Activated CD4-positive, alpha-beta T cell treated with anti-CD3 and anti-CD28 coated beads, Interleukin-2, amount 10 ng/mL, durations not matched to agents 7 days and 5 days (primary cell): ENCODE measurements around the gene PKIB. TPM values are rescaled to one million over a fixed set of nuclear protein-coding genes. Genes with fewer than 3 reads are reported as not detected.

Experiments used
- CTCF ChIA-PET: fragments of 350-600 bp; sonication (Branson Sonifier 250); formaldehyde crosslinking; loops from one replicate; lab custom pipeline; 2021; ENCODE audit warnings: antibody characterized with exemption; lab: Charles Lee
- POLR2A ChIA-PET: fragments of 350-600 bp; sonication (Branson Sonifier 250); formaldehyde crosslinking; loops from one replicate; lab custom pipeline; 2021; ENCODE audit warnings: antibody characterized with exemption; lab: Charles Lee
- DNase-seq: peaks from one replicate; pipeline ENCODE4 v3.0.0-alpha.2; 2020
- H3K27ac Mint-ChIP-seq: one replicate; pipeline ENCODE4 v1.8.0; 2021; ENCODE audit warnings: mild to moderate bottlenecking, moderate library complexity, mixed read lengths
- H3K27me3 Mint-ChIP-seq: one replicate; pipeline ENCODE4 v1.8.0; 2021; ENCODE audit warnings: mixed read lengths
- H3K36me3 Mint-ChIP-seq: one replicate; pipeline ENCODE4 v1.8.0; 2021; ENCODE audit warnings: low read depth, mixed read lengths
- H3K4me1 Mint-ChIP-seq: one replicate; pipeline ENCODE4 v1.8.0; 2021; ENCODE audit warnings: mixed read lengths
- H3K4me3 Mint-ChIP-seq: one replicate; pipeline ENCODE4 v1.8.0; 2021; ENCODE audit warnings: mild to moderate bottlenecking, moderate library complexity, mixed read lengths
- H3K9me3 Mint-ChIP-seq: one replicate; pipeline ENCODE4 v1.8.0; 2021; ENCODE audit warnings: mixed read lengths
- total RNA-seq, 2 experiments: library from RNA; stranded (reverse); gene quantifications; one replicate each; pipeline ENCODE4 v1.2.3, GENCODE V29; 2021

Gene PKIB
- total RNA-seq, 2 experiments from 2014 or later = 1.2 to 1.3 TPM

DNA sequence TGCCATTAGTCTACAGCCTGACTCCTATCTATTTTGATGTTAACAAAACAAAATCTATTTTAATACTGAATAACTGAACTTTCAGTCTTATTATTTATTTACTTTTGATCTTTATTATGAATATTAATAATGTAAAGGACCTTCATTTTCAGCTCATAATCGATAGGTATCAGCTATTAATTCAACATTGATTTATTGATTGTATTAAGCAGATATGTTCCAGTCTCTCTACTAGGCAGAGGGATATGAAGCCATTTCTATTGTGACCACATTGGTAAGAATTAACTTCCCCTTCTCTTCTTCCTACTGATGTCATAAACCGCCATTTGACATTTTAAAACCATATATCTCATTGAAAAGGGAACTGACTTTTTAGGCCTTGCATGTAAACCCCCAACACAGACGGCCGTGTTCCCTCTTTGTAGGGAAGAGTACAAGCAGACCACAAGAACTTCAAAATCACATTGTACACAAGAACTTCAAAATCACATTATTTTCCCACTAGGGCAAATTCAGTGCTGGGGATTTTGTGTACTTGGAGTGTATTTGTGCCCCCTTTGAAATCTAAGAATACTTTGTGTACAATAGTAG lies 99.8 kb downstream of the PKIB start:
- H3K4me3 Mint-ChIP-seq = no peak overlapping the region
- CTCF ChIA-PET = interaction anchor here (0.6 kb wide), 1 partner anchor 9 kb away, joined by 3 read pairs; no protein-coding TSS in a partner anchor
- H3K27ac Mint-ChIP-seq = no peak overlapping the region
- no peaks in the 10 kb centered on the region for H3K4me1 Mint-ChIP-seq
- peaks cover 9% of the 10 kb centered on the region for H3K27me3 Mint-ChIP-seq
- DNase-seq = no peak
- POLR2A ChIA-PET = no interaction called here
- H3K36me3 Mint-ChIP-seq = no peaks in the 10 kb centered on the region
- H3K9me3 Mint-ChIP-seq = no peaks in the 10 kb centered on the region

DNA sequence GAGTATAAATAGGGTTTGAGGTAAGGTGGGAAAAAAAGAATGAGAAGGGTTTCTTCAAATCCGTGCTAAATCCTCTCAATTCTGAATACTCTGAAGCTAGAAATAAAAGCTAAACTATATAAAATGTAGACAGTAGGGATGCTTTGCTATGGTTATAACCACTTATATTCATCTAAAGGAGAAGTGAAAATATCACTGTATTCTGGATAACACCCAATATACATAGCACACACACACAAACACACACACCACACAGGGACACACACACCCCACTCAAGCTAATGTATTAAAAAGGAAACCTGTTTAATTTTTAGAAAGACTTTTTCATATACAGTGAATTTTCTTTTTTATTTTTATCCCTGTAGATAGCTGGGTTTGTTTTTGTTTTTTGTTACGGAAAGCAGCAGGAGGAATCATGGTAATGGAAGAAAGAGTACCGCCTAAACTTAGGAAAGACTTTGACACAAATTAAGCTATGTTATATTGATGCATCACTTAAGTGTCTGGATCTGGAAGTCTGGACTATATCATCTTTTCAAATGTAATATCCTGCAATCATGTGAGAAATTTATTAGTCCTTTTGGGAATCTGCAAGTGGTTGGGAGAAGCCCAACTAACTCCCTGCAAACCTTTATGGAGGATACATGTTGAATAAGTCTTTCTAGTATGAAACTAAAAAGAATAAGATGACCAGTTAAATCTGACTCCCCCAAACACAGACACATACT lies 100.9 kb downstream of the PKIB start:
- no peaks in the 10 kb centered on the region for H3K9me3 Mint-ChIP-seq
- no peaks in the 10 kb centered on the region for H3K36me3 Mint-ChIP-seq
- H3K27ac Mint-ChIP-seq = no peak overlapping the region
- H3K4me1 Mint-ChIP-seq = no peaks in the 10 kb centered on the region
- ChIA-PET POLR2A (no interaction called here), CTCF (no interaction called here)
- DNase-seq = no peak
- peaks cover 9% of the 10 kb centered on the region for H3K27me3 Mint-ChIP-seq
- H3K4me3 Mint-ChIP-seq = no peak overlapping the region

DNA sequence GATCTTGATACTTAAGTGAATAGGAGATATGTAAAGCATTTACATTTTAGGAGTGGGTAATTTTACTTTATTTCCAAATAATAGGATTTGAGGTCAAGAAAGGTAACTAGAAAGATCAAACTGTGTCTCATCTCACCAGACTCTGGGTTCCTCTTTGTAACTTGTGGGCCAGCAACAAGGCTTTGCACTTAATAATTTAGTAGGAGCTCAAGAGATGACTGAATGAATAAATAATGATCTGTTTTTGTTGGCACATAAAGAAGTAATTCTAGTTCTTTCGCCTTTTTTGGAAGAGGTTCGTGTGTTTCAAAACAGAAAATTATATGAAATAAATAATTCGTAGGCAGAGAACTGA lies 101.9 kb downstream of the PKIB start:
- Mint-ChIP-seq H3K4me3 (no peak overlapping the region), H3K4me1 (no peaks in the 10 kb centered on the region), H3K36me3 (no peaks in the 10 kb centered on the region), H3K27ac (no peak overlapping the region), H3K9me3 (no peaks in the 10 kb centered on the region), H3K27me3 (peaks cover 7% of the 10 kb centered on the region)
- DNase-seq = no peak
- ChIA-PET CTCF (no interaction called here), POLR2A (no interaction called here)

DNA sequence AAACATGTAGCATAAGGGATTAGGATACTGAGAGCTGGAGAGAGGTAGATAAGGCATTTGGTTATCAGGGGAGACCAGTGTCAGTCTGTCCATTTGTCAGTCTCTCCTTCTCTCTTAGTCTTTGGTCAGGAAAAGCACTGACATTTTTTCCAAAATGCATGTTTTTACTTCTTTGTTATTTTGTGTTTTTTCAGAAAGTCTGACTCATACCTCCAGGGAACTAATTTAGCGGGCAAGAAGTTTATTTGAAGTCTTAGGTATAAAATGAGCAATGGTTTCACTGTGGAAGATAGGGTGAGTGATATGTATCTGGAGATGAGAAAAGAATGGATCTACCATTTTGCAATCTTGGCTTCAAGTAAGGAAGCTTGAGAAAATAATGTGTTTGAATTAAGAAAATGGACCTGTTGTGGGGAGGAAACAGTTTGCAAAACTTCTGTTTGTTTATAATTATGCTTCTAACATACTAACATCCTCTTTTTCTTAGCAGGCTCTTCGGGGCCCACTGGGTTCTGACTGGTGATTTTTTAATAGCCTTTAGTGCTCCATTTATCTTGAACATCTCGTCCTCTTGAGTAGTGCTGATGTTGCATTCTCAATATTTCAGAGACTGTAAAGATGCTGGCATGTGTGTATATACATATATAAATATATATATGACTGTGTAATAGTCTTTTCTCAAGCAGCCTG lies 102.4 kb downstream of the PKIB start:
- no peak overlapping the region for H3K27ac Mint-ChIP-seq
- no peaks in the 10 kb centered on the region for H3K36me3 Mint-ChIP-seq
- H3K27me3 Mint-ChIP-seq = peaks cover 7% of the 10 kb centered on the region

DNA sequence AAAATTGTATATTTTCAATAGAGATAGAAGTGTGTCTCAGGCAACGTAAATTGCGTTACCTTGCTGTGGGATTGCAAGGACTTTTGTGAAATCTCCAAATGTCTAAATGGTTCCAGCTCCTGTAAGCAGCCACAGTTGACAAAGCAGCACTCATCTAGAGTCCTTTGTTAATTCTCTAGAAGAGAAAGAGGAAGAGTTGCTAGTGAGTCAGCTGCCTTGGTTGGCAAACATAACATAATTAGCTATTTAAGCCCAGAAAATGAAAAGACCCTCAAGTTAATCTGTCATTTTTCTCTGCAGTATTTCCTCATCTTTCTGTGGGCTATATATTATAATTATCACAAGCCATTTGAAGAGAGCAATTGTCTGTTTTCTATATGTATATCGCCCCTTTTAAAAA lies 102.9 kb downstream of the PKIB start:
- Mint-ChIP-seq H3K27me3 (peaks cover 7% of the 10 kb centered on the region), H3K4me3 (no peak overlapping the region), H3K4me1 (no peaks in the 10 kb centered on the region), H3K36me3 (no peaks in the 10 kb centered on the region), H3K9me3 (no peaks in the 10 kb centered on the region), H3K27ac (no peak overlapping the region)
- ChIA-PET CTCF (no interaction called here), POLR2A (no interaction called here)
- DNase-seq = no peak

More for the DNA sequence above, 102.4 kb downstream of the PKIB start:
- POLR2A ChIA-PET = no interaction called here
- H3K4me3 Mint-ChIP-seq = no peak overlapping the region
- no peak for DNase-seq
- CTCF ChIA-PET = no interaction called here
- H3K4me1 Mint-ChIP-seq = no peaks in the 10 kb centered on the region
- no peaks in the 10 kb centered on the region for H3K9me3 Mint-ChIP-seq

DNA sequence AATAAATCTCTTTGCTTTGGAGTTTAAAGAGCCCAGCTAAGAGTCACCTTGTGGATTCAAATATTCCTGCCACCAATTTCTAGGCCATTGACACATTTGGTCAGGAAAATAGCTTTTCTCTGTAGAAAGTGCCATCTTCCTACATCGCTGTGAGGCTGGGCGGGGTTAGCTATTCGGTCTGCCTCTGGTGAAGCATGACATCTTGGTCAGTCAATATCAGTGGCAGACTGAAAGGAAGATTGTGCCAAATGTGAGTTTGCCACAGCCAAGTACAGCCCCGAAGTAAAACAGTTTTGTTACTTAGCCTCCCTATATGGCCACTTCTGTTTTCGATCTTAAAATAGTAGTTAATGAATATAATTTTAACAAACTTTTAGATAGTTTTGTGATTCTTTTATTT lies 103.9 kb downstream of the PKIB start:
- Mint-ChIP-seq H3K4me1 (no peaks in the 10 kb centered on the region), H3K4me3 (no peak overlapping the region), H3K9me3 (no peaks in the 10 kb centered on the region), H3K27ac (no peak overlapping the region), H3K36me3 (no peaks in the 10 kb centered on the region), H3K27me3 (peaks cover 7% of the 10 kb centered on the region)
- POLR2A ChIA-PET = no interaction called here
- DNase-seq = no peak
- CTCF ChIA-PET = no interaction called here

DNA sequence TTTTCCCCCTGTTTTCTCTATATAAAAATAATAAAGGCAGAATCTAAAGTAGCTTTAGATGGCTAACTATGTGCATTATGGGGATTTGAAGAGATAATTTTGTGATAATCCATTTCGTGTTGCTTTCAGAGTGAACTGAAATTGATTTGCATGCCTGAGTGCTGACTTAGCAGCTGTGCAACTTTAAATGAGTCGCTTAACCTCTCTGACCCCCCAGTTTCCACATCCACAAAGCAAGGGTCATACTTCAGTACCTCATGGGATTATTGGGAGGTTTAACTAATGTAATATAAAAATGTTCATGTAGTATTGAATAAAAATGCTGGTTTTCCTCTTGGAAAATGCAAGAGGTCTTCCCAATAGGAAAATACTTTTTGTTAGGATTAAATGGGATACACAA lies 105.5 kb downstream of the PKIB start:
- no peak overlapping the region for H3K4me3 Mint-ChIP-seq
- POLR2A ChIA-PET = no interaction called here
- H3K9me3 Mint-ChIP-seq = no peaks in the 10 kb centered on the region
- DNase-seq = no peak
- H3K36me3 Mint-ChIP-seq = no peaks in the 10 kb centered on the region
- peaks cover 9% of the 10 kb centered on the region for H3K27me3 Mint-ChIP-seq
- H3K27ac Mint-ChIP-seq = no peak overlapping the region
- CTCF ChIA-PET = no interaction called here
- H3K4me1 Mint-ChIP-seq = no peaks in the 10 kb centered on the region

DNA sequence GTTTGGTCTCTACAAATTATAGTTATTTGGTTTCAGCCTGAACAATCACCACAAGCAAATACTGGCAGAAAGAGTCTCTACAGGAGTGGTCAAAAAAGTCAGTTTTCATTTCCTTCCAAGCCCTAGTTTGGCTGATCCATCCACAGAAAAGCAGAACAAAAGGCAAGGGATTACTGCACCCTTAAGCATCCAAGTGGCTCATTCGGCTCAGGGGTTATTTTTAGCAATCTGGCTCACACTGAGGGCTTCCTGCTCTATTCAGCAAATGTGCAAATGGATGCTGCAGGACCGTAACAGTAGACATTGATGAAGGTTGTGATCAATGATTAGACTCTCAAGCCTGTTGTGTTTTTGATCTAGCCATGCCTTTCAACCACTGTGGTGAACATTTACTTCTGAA lies 107.1 kb downstream of the PKIB start:
- Mint-ChIP-seq H3K36me3 (no peaks in the 10 kb centered on the region), H3K4me3 (no peak overlapping the region), H3K27ac (no peak overlapping the region), H3K27me3 (peaks cover 7% of the 10 kb centered on the region), H3K9me3 (no peaks in the 10 kb centered on the region), H3K4me1 (no peaks in the 10 kb centered on the region)
- POLR2A ChIA-PET = no interaction called here
- CTCF ChIA-PET = no interaction called here
- DNase-seq = no peak

DNA sequence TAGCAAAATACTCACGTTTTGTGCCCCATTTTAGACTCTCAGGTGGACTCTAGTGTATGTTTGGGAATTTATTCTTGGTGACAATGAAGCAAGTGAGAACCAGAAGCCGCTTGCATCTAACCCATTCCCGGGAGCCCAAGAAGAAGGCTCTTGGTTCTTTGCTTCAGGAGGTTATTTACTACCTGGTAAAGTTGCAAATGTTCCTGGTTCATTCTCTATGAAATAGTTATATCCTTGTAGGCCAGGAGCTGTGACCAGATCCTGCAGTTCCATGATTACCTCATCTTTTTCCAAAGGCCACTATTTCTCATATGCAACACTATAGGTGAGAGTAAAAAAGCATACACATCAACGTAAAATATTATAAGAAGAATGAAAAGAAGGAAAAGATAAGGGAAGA lies 108.4 kb downstream of the PKIB start:
- Mint-ChIP-seq H3K4me1 (no peaks in the 10 kb centered on the region), H3K27ac (no peak overlapping the region), H3K4me3 (no peak overlapping the region), H3K36me3 (no peaks in the 10 kb centered on the region), H3K9me3 (no peaks in the 10 kb centered on the region), H3K27me3 (peaks cover 2% of the 10 kb centered on the region)
- ChIA-PET CTCF (no interaction called here), POLR2A (no interaction called here)
- no peak for DNase-seq

DNA sequence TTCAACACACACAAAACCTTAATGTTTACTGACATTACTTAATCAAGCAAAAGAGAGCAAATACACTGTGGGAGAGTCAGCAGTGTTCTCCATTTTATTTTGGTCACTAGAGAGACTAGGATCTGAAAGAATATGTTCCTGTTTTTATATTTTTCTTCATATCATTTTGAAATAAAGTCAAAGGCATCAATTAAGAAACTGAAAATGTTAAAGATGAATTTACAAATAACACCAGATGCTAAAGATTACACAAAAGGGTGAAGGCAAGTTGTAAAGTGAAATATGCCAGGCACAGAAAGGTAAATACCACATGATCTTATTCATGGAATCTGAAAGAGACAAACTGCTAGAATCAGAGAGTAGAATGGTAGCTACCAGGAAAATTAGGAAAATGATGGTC lies 109.0 kb downstream of the PKIB start:
- H3K9me3 Mint-ChIP-seq = no peaks in the 10 kb centered on the region
- CTCF ChIA-PET = no interaction called here

DNA sequence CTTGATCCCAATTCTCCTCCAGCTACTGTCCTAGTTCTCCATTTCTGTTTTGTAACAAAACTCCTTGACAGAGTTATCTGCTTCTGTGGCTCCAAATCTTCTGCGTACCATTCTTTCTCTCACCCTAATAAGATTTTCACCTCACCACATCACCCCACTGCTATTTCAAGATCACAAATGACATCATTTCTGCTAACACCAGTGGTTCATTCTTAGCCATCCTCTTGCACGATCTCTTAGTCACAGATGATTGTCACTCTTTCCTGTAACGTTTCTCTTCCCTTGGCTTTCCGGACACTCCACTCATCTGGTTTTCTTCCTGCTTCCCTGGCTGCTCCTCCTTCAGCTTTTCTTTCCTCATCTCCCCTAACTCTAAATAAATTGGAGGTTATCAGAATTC lies 112.5 kb downstream of the PKIB start:
- no peak for DNase-seq
- no peaks in the 10 kb centered on the region for H3K36me3 Mint-ChIP-seq
- ChIA-PET POLR2A (no interaction called here), CTCF (no interaction called here)
- no peaks in the 10 kb centered on the region for H3K4me1 Mint-ChIP-seq
- H3K27ac Mint-ChIP-seq = no peak overlapping the region
- H3K4me3 Mint-ChIP-seq = no peak overlapping the region
- peaks cover 2% of the 10 kb centered on the region for H3K27me3 Mint-ChIP-seq
- H3K9me3 Mint-ChIP-seq = no peaks in the 10 kb centered on the region

More for the DNA sequence above, 109.0 kb downstream of the PKIB start:
- DNase-seq = no peak
- Mint-ChIP-seq H3K27ac (no peak overlapping the region), H3K36me3 (no peaks in the 10 kb centered on the region), H3K4me1 (no peaks in the 10 kb centered on the region), H3K4me3 (no peak overlapping the region), H3K27me3 (peaks cover 2% of the 10 kb centered on the region)
- POLR2A ChIA-PET = no interaction called here

DNA sequence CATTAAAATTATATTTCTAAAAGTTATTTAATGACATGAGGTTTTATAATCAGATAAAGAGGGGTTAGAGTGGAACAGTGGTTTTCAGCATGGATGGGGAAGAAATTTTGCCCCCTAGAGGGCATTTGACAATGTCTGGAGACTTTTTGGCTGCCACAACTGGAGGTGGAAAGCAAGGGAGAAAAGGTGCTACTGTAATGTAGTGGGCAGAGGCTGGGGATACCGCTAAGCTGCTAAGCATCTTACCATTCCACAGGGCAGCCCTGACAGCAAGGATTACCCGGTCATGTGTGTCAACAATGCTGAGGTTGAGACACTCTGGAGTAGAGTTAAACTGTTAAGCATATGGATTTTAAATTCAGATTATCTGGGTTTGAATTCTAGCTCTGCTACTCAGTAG lies 116.4 kb downstream of the PKIB start:
- Mint-ChIP-seq H3K36me3 (no peaks in the 10 kb centered on the region), H3K9me3 (no peaks in the 10 kb centered on the region), H3K4me1 (no peaks in the 10 kb centered on the region), H3K4me3 (no peak overlapping the region), H3K27ac (no peak overlapping the region), H3K27me3 (no peaks in the 10 kb centered on the region)
- ChIA-PET POLR2A (no interaction called here), CTCF (no interaction called here)
- DNase-seq = no peak

DNA sequence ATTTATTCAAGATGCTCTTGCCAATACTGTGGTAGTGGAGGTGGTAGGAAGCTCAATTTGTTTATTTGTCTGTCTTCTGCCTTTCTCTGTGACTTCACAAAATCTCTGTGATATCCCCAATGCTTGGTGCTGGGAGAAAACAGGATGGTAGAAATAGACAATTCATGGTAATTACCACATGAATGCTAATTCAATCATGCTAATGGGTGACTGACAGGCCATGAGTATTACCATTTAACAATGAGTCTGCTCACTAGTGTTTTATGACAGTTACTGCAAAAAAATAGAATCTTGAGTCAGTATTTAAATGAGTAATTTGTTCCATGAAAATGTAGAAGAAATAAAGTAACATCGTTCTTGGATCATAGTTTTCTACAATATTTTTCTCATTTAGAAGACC lies 117.0 kb downstream of the PKIB start:
- POLR2A ChIA-PET = no interaction called here
- Mint-ChIP-seq H3K9me3 (no peaks in the 10 kb centered on the region), H3K4me3 (no peak overlapping the region), H3K27ac (no peak overlapping the region), H3K36me3 (no peaks in the 10 kb centered on the region), H3K4me1 (no peaks in the 10 kb centered on the region), H3K27me3 (no peaks in the 10 kb centered on the region)
- DNase-seq = no peak
- CTCF ChIA-PET = no interaction called here
